Measurements from ENCODE around the gene PANK1. TPM values are rescaled to one million over a fixed set of nuclear protein-coding genes. Genes with fewer than 3 reads are reported as not detected.
A peak's percentile ranks its signal among the peaks of the same experiment; 100 is the strongest.

Gene PANK1
- total and polyA plus RNA-seq, 9 of the 15 experiments (the other 6 are each of a cell fraction or from before 2014, with no cell fraction given) = 1.7 to 10.7 (median 6.5) TPM

- Histone ChIP-seq H2AFZ (ENCODE audit: low read depth, low read length) (peak overlapping the region; percentile 69), H3K9me3 (replicated peaks; ENCODE audit: control insufficient read depth, insufficient read depth, low read depth, low read length) (no peaks in the 10 kb centered on the region), H3K4me3 (peak overlapping the region; percentile 74), H3K36me3 (ENCODE audit: control insufficient read depth, insufficient read depth, low read length) (no peaks in the 10 kb centered on the region), H3K27me3 (ENCODE audit: control insufficient read depth in 2 of 2, insufficient read depth in 2 of 2, low read length in 2 of 2) (no peaks in the 10 kb centered on the region), H3K9ac (ENCODE audit: insufficient read depth in 1 of 2, low read depth in 2 of 2, low read length in 2 of 2) (peak overlapping the region in 1 of 2 experiments; percentile 76; a peak in 2 of 4 replicates), H3K79me2 (ENCODE audit: control insufficient read depth, insufficient read depth, low read length) (peaks cover 67% of the 10 kb centered on the region), H3K9me1 (ENCODE audit: control insufficient read depth, insufficient read depth, low read length) (no peaks in the 10 kb centered on the region), H3K4me1 (replicated peaks in 1 of 2; ENCODE audit: control insufficient read depth in 2 of 2, insufficient read depth in 2 of 2, low read length in 2 of 2) (peaks cover 13 to 29% of the 10 kb centered on the region in 2 experiments; a peak in 4 of 5 replicates), H4K20me1 (replicated peaks; ENCODE audit: control insufficient read depth, insufficient read depth, low read length) (no peaks in the 10 kb centered on the region), H3K27ac (ENCODE audit: extremely low read depth, low read depth, low read length) (peak overlapping the region; percentile 52), H3K4me2 (ENCODE audit: insufficient read depth, low read length) (peak overlapping the region; percentile 92)
- intact Hi-C loops (cut with micrococcal nuclease) = no loop called here
- no peak for TF ChIP-seq RUNX1 (IDR thresholded peaks at IDR 0.05; ENCODE audit: low read depth)
- TF ChIP-seq CHCHD3 (CRISPR knock-in tag; IDR thresholded peaks at IDR 0.05) = no peak
- TF ChIP-seq PYGO2 (tag; IDR thresholded peaks at IDR 0.05) = no peak
- TF ChIP-seq BRCA1 (IDR thresholded peaks at IDR 0.05) = no peak
- TF ChIP-seq BRCA1 (CRISPR knock-in tag; IDR thresholded peaks at IDR 0.05) = no peak
- TF ChIP-seq SUPT5H (IDR thresholded peaks at IDR 0.05) = no peak
- no peak for TF ChIP-seq ETV1 (tag; conservative IDR thresholded peaks at IDR 0.05; ENCODE audit: low read depth)
- CTCF ChIA-PET (ENCODE audit: low intra/inter-chr PET ratio) = no interaction called here
- ATAC-seq (no peak), FAIRE-seq (no peak), DNase-seq (ENCODE audit: extremely low read depth in 1 of 4, low spot score in 3 of 4) (no peak)
- in situ Hi-C loops (cut with MboI) = no loop called here
- TSS peak; percentile 37 for BruUV-seq (replicated peaks)
- 0% methylated on average over 2 of the region's 2 CpGs for WGBS (ENCODE audit: insufficient coverage, low coverage, missing lambda C conversion rate)
- POLR2A ChIA-PET = interaction anchor here (0.6 to 1.5 kb wide), 8 partner anchors 10 to 93 kb away, joined by 3 to 4 read pairs (median 3); partner anchors contain the start of gene KIF20B
Measured at GRCh38 chr10:89643431-89643811, 1.6 kb downstream of the PANK1 start.

- H3K4me1 ChIP-seq (replicated peaks in 1 of 2; ENCODE audit: control insufficient read depth in 2 of 2, insufficient read depth in 2 of 2, low read length in 2 of 2) = peaks cover 13 to 29% of the 10 kb centered on the region in 2 experiments; a peak in 4 of 5 replicates
Measured at GRCh38 chr10:89642193-89642592, 2.8 kb downstream of the PANK1 start.

More at GRCh38 chr10:89642193-89642592, 2.8 kb downstream of the PANK1 start:
- in situ Hi-C loops (cut with MboI) = no loop called here
- no TSS peak for BruUV-seq (replicated peaks)
- Histone ChIP-seq H3K9me1 (ENCODE audit: control insufficient read depth, insufficient read depth, low read length) (no peaks in the 10 kb centered on the region), H3K36me3 (ENCODE audit: control insufficient read depth, insufficient read depth, low read length) (0 out of 3 replicates have a peak, but pooled peaks cover 5% of the 10 kb centered on the region), H3K27me3 (ENCODE audit: control insufficient read depth in 2 of 2, insufficient read depth in 2 of 2, low read length in 2 of 2) (no peaks in the 10 kb centered on the region), H3K4me2 (ENCODE audit: insufficient read depth, low read length) (peak overlapping the region; percentile 50), H3K79me2 (ENCODE audit: control insufficient read depth, insufficient read depth, low read length) (peaks cover 75% of the 10 kb centered on the region), H4K20me1 (replicated peaks; ENCODE audit: control insufficient read depth, insufficient read depth, low read length) (no peaks in the 10 kb centered on the region), H3K9ac (ENCODE audit: insufficient read depth in 1 of 2, low read depth in 2 of 2, low read length in 2 of 2) (peak overlapping the region in 1 of 2 experiments; percentile 76; a peak in 1 of 4 replicates), H2AFZ (ENCODE audit: low read depth, low read length) (no peak overlapping the region), H3K27ac (ENCODE audit: extremely low read depth, low read depth, low read length) (no peak overlapping the region), H3K4me3 (peak overlapping the region; percentile 74; the same call in 1 of the 2 replicates), H3K9me3 (replicated peaks; ENCODE audit: control insufficient read depth, insufficient read depth, low read depth, low read length) (no peaks in the 10 kb centered on the region)
- FAIRE-seq (peak; percentile 26), DNase-seq (ENCODE audit: extremely low read depth in 1 of 4, low spot score in 3 of 4) (peak in 1 of 4 experiments; percentile 22), ATAC-seq (no peak)
- TF ChIP-seq TCF3 (CRISPR knock-in tag; IDR thresholded peaks at IDR 0.05) (no peak), NCOA6 (IDR thresholded peaks at IDR 0.05) (no peak), ZNF140 (CRISPR knock-in tag; IDR thresholded peaks at IDR 0.05) (no peak), CEBPZ (IDR thresholded peaks at IDR 0.05; ENCODE audit: borderline replicate concordance, low read depth, low read length) (no peak), NFIC (IDR thresholded peaks at IDR 0.05) (peak; percentile 15; the same call in 1 of the 2 replicates), TCF7L2 (IDR thresholded peaks at IDR 0.05; ENCODE audit: low read depth, low read length) (no peak), FOXM1 (IDR thresholded peaks at IDR 0.05; ENCODE audit: low read depth) (no peak), FOXM1 (CRISPR knock-in tag; IDR thresholded peaks at IDR 0.05; ENCODE audit: low read depth) (no peak)
- CTCF ChIA-PET (ENCODE audit: low intra/inter-chr PET ratio) = no interaction called here
- POLR2A ChIA-PET = no interaction called here
- intact Hi-C loops (cut with micrococcal nuclease) = no loop called here
- WGBS (ENCODE audit: insufficient coverage, low coverage, missing lambda C conversion rate) = 8% methylated on average over 3 of the region's 3 CpGs
